ENCODE measurements around the gene CLSTN1. TPM values are rescaled to one million over a fixed set of nuclear protein-coding genes. Genes with fewer than 3 reads are reported as not detected.

Gene CLSTN1
- polyA plus RNA-seq, 1 of the 3 experiments (the other 2 are of a cell fraction), result 59.6 TPM

DNA sequence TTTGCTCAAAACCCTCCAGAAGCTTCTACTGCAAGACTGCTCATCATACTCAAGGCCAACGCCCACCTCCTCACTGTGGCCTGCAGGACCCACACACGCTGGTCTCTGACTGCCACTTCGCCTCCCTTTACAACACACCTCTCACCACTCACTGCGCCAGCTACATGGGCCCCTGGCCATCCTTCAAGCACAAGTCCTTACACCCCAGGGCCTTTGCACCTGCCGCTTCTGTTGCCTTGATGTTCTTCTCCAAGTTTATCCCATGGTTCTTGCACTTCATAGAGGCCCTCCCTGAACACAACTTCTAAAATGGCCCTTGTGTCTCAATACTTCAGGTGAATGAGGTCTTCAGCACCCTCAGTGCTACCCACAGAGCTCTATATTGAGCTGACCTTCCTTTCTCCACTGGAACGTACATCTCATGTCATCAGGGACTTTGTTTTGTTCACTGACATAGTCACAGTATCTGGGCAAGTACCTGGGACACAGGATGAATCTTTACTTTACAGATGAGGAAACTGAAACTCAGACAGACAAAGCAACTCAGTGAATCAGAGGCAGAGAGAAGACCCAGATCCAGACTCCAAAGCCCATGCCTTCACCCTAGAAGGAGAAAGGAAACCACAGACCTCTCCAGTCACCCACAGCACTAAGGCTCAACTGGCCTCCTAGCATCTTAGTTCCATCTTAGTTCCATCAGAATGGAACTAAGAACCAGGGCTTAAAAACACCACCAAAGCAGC lies 34.7 kb upstream of the CLSTN1 start (continued):
- TF ChIP-seq EZH2phosphoT487 (IDR thresholded peaks at IDR 0.05; ENCODE audit: borderline replicate concordance, low read depth) (no peak), TAF1 (IDR thresholded peaks at IDR 0.05; ENCODE audit: borderline replicate concordance, low read depth, low read length) (no peak), NFIC (IDR thresholded peaks at IDR 0.05; ENCODE audit: borderline replicate concordance) (no peak), RFX5 (IDR thresholded peaks at IDR 0.05; ENCODE audit: low read length) (no peak)
- TF ChIP-seq, protein P1, sequence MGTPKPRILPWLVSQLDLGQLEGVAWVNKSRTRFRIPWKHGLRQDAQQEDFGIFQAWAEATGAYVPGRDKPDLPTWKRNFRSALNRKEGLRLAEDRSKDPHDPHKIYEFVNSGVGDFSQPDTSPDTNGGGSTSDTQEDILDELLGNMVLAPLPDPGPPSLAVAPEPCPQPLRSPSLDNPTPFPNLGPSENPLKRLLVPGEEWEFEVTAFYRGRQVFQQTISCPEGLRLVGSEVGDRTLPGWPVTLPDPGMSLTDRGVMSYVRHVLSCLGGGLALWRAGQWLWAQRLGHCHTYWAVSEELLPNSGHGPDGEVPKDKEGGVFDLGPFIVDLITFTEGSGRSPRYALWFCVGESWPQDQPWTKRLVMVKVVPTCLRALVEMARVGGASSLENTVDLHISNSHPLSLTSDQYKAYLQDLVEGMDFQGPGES (IDR thresholded peaks at IDR 0.05; ENCODE audit: low read depth, low read length), result no peak
- TF ChIP-seq, protein P2, sequence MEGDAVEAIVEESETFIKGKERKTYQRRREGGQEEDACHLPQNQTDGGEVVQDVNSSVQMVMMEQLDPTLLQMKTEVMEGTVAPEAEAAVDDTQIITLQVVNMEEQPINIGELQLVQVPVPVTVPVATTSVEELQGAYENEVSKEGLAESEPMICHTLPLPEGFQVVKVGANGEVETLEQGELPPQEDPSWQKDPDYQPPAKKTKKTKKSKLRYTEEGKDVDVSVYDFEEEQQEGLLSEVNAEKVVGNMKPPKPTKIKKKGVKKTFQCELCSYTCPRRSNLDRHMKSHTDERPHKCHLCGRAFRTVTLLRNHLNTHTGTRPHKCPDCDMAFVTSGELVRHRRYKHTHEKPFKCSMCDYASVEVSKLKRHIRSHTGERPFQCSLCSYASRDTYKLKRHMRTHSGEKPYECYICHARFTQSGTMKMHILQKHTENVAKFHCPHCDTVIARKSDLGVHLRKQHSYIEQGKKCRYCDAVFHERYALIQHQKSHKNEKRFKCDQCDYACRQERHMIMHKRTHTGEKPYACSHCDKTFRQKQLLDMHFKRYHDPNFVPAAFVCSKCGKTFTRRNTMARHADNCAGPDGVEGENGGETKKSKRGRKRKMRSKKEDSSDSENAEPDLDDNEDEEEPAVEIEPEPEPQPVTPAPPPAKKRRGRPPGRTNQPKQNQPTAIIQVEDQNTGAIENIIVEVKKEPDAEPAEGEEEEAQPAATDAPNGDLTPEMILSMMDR (IDR thresholded peaks at IDR 0.05), result no peak

DNA sequence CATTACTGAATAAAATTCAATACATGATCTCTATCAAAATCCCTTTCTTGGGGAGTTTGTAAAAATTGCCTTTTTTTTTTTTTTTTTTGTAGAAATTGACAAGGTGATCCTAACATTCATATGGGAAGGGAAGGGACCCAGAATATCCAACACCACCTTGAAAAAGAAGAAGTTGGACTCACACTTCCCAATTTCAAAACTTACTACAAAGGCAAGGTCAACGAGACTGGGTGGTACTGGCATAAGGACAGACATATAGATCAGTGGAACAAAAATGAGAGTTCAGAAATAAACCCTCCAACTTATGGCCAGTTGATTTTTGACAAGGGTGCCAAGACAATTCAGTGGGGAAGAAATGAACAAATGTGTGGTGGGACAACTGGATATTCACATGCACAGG lies 31.4 kb upstream of the CLSTN1 start:
- Histone ChIP-seq H3F3A (replicated peaks; ENCODE audit: insufficient read depth) (no peaks in the 10 kb centered on the region), H3K9me2 (no peaks in the 10 kb centered on the region), H4K20me1 (ENCODE audit: insufficient read depth) (no peaks in the 10 kb centered on the region), H3K4me2 (no peak overlapping the region), H3K9ac (no peak overlapping the region), H3K4me3 (ENCODE audit: low read depth in 2 of 2, low read length in 1 of 2) (no peak overlapping the region), H3K4me1 (ENCODE audit: control insufficient read depth in 1 of 2, insufficient read depth in 2 of 2, low read depth in 1 of 2, low read length in 1 of 2) (peaks cover 0 to 11% of the 10 kb centered on the region in 2 experiments; a peak in 1 of 4 replicates), H2AFZ (ENCODE audit: low read depth) (no peak overlapping the region), H3K27ac (ENCODE audit: low read depth in 2 of 2, low read length in 1 of 2) (no peak overlapping the region), H3K79me2 (ENCODE audit: insufficient read depth) (no peaks in the 10 kb centered on the region), H3K9me3 (no peaks in the 10 kb centered on the region), H3K36me3 (replicated peaks in 1 of 2; ENCODE audit: control insufficient read depth in 1 of 2, insufficient read depth in 2 of 2, low read length in 1 of 2) (peaks cover 0 to 18% of the 10 kb centered on the region in 2 experiments), H3K27me3 (ENCODE audit: insufficient read depth) (no peaks in the 10 kb centered on the region)
- 97% methylated on average over 1 of the region's 1 CpG for WGBS (ENCODE audit: low lambda C conversion rate)
- ChIA-PET CTCF (interaction anchor here (0.9 kb wide), 1 partner anchor 13 kb away, joined by 4 read pairs; no protein-coding TSS in a partner anchor), POLR2A (no interaction called here)
- DNase-seq, result no peak
- TF ChIP-seq RCOR1 (IDR thresholded peaks at IDR 0.05; ENCODE audit: low read length), result no peak
- TF ChIP-seq, protein P3, sequence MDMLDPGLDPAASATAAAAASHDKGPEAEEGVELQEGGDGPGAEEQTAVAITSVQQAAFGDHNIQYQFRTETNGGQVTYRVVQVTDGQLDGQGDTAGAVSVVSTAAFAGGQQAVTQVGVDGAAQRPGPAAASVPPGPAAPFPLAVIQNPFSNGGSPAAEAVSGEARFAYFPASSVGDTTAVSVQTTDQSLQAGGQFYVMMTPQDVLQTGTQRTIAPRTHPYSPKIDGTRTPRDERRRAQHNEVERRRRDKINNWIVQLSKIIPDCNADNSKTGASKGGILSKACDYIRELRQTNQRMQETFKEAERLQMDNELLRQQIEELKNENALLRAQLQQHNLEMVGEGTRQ (IDR thresholded peaks at IDR 0.05; ENCODE audit: borderline replicate concordance, low read depth, low read length), result no peak
- no peak for TF ChIP-seq TEAD4 (IDR thresholded peaks at IDR 0.05; ENCODE audit: borderline replicate concordance, insufficient read depth)
- no peak for TF ChIP-seq NRF1 (IDR thresholded peaks at IDR 0.05; ENCODE audit: low read depth, low read length)
- no peak for TF ChIP-seq ELF1 (IDR thresholded peaks at IDR 0.05)
- TF ChIP-seq FOXM1 (IDR thresholded peaks at IDR 0.05; ENCODE audit: low read depth), result no peak
- no peak for TF ChIP-seq SMC3 (IDR thresholded peaks at IDR 0.05; ENCODE audit: low read depth, low read length)
- no peak for TF ChIP-seq TCF12 (IDR thresholded peaks at IDR 0.05)
- no peak for TF ChIP-seq RXRA (IDR thresholded peaks at IDR 0.05; ENCODE audit: borderline replicate concordance, low read depth)
- no peak for TF ChIP-seq GATA2 (CRISPR knock-in tag; IDR thresholded peaks at IDR 0.05)

All from SK-N-SH (cell line).